GM21381 (cell line): ENCODE results near the gene BACH2.

ENCODE experiments used
- ATAC-seq: cut with Tn5 transposase; IDR thresholded peaks from one replicate; pipeline ENCODE4 v1.9.1; 2021; ENCODE audit warnings: mild to moderate bottlenecking, moderate library complexity; ENCODE audit not compliant: unreplicated experiment

Gene BACH2

GRCh38 chr6:90004511-90004910, 292.1 kb downstream of the BACH2 start:
- ATAC-seq: no peak

- ATAC-seq: no peak
These were observed 292.7 kb downstream of the BACH2 start for GRCh38 chr6:90003941-90004340.

- no peak for ATAC-seq
These were observed 293.4 kb downstream of the BACH2 start for GRCh38 chr6:90003069-90003795.

- no peak for ATAC-seq
These were observed 295.5 kb downstream of the BACH2 start for GRCh38 chr6:90000864-90001731.

- no peak for ATAC-seq
These were observed 296.5 kb downstream of the BACH2 start for GRCh38 chr6:89999945-90000825.

GRCh38 chr6:89999154-89999553, 297.5 kb downstream of the BACH2 start:
- no peak for ATAC-seq

- ATAC-seq: no peak
These were observed 298.9 kb downstream of the BACH2 start for GRCh38 chr6:89997456-89998445.

- ATAC-seq: no peak
These were observed 303.2 kb downstream of the BACH2 start for GRCh38 chr6:89993411-89993810.

GRCh38 chr6:89992818-89993217, 303.8 kb downstream of the BACH2 start:
- no peak for ATAC-seq

GRCh38 chr6:89989742-89990141, 306.9 kb downstream of the BACH2 start:
- no peak for ATAC-seq

GRCh38 chr6:89987830-89988229, 308.8 kb downstream of the BACH2 start:
- ATAC-seq: no peak

- ATAC-seq: no peak
These were observed 309.5 kb downstream of the BACH2 start for GRCh38 chr6:89987140-89987539.

- ATAC-seq: no peak
These were observed 310.0 kb downstream of the BACH2 start for GRCh38 chr6:89986650-89987074.

- ATAC-seq: no peak
These were observed 310.7 kb downstream of the BACH2 start for GRCh38 chr6:89985751-89986493.

- ATAC-seq: no peak
These were observed 311.5 kb downstream of the BACH2 start for GRCh38 chr6:89984926-89985750.

GRCh38 chr6:89980353-89980752, 316.3 kb downstream of the BACH2 start:
- no peak for ATAC-seq

GRCh38 chr6:89979481-89980119, 317.0 kb downstream of the BACH2 start:
- no peak for ATAC-seq

GRCh38 chr6:89978749-89979145, 317.9 kb downstream of the BACH2 start:
- no peak for ATAC-seq
